ENCODE results near the gene CLRN2. TPM values are rescaled to one million over a fixed set of nuclear protein-coding genes. Genes with fewer than 3 reads are reported as not detected.

CLRN2 gene
- total RNA-seq, 6 donors from 2014 or later, result not detected

- Histone ChIP-seq H3K36me3 (no peaks in the 10 kb centered on the region), H3K4me1 (no peaks in the 10 kb centered on the region), H3K9me3 (no peaks in the 10 kb centered on the region), H3K4me3 (no peak overlapping the region), H3K27me3 (no peaks in the 10 kb centered on the region), H3K27ac (no peak overlapping the region)
- DNase-seq, result no peak
- no peak for TF ChIP-seq EP300 (IDR thresholded peaks at IDR 0.05)
- no peak for TF ChIP-seq CTCF (IDR thresholded peaks at IDR 0.05)
- TF ChIP-seq POLR2AphosphoS5 (IDR thresholded peaks at IDR 0.05), result no peak
- TF ChIP-seq POLR2A (IDR thresholded peaks at IDR 0.05), result no peak
- ATAC-seq (ENCODE audit: low FRiP score in 2 of 2), result no peak
- 52 to 68% methylated on average over 5 of the region's 5 CpGs for WGBS, 2 donors
Observed at GRCh38 chr4:17552427-17552826, 37.5 kb downstream of the CLRN2 start.

- DNase-seq, result no peak
- 70 to 76% methylated on average over 4 of the region's 4 CpGs for WGBS, 2 donors
- Histone ChIP-seq H3K27me3 (no peaks in the 10 kb centered on the region), H3K36me3 (no peaks in the 10 kb centered on the region), H3K27ac (no peak overlapping the region), H3K4me1 (no peaks in the 10 kb centered on the region), H3K4me3 (no peak overlapping the region), H3K9me3 (no peaks in the 10 kb centered on the region)
- ATAC-seq (ENCODE audit: low FRiP score in 2 of 2), result no peak
- TF ChIP-seq EP300 (IDR thresholded peaks at IDR 0.05) (no peak), POLR2AphosphoS5 (IDR thresholded peaks at IDR 0.05) (no peak), POLR2A (IDR thresholded peaks at IDR 0.05) (no peak), CTCF (IDR thresholded peaks at IDR 0.05) (no peak)
Observed at GRCh38 chr4:17554568-17554967, 39.6 kb downstream of the CLRN2 start.

- no peak for TF ChIP-seq POLR2A (IDR thresholded peaks at IDR 0.05)
- TF ChIP-seq POLR2AphosphoS5 (IDR thresholded peaks at IDR 0.05), result no peak
- TF ChIP-seq EP300 (IDR thresholded peaks at IDR 0.05), result no peak
- TF ChIP-seq CTCF (IDR thresholded peaks at IDR 0.05), result no peak
- no peak overlapping the region for H3K4me3 ChIP-seq
- no peaks in the 10 kb centered on the region for H3K36me3 ChIP-seq
- ATAC-seq (ENCODE audit: low FRiP score in 2 of 2) (no peak), DNase-seq (no peak)
- no peaks in the 10 kb centered on the region for H3K4me1 ChIP-seq
- no peaks in the 10 kb centered on the region for H3K9me3 ChIP-seq
- H3K27me3 ChIP-seq, result no peaks in the 10 kb centered on the region
- no peak overlapping the region for H3K27ac ChIP-seq
Observed at GRCh38 chr4:17556498-17556897, 41.5 kb downstream of the CLRN2 start.

GRCh38 chr4:17557880-17558279 lies 42.9 kb downstream of the CLRN2 start:
- Histone ChIP-seq H3K4me3 (no peak overlapping the region), H3K27me3 (no peaks in the 10 kb centered on the region), H3K36me3 (no peaks in the 10 kb centered on the region), H3K27ac (no peak overlapping the region), H3K4me1 (no peaks in the 10 kb centered on the region), H3K9me3 (no peaks in the 10 kb centered on the region)
- no peak for TF ChIP-seq EP300 (IDR thresholded peaks at IDR 0.05)
- TF ChIP-seq POLR2AphosphoS5 (IDR thresholded peaks at IDR 0.05), result no peak
- no peak for TF ChIP-seq POLR2A (IDR thresholded peaks at IDR 0.05)
- 76 to 77% methylated on average over 5 of the region's 5 CpGs for WGBS, 2 donors
- ATAC-seq (ENCODE audit: low FRiP score in 2 of 2) (no peak), DNase-seq (no peak)

GRCh38 chr4:17558941-17559708 lies 44.2 kb downstream of the CLRN2 start:
- Histone ChIP-seq H3K27ac (no peak overlapping the region), H3K27me3 (no peaks in the 10 kb centered on the region), H3K4me3 (no peak overlapping the region), H3K4me1 (no peaks in the 10 kb centered on the region), H3K36me3 (no peaks in the 10 kb centered on the region), H3K9me3 (no peaks in the 10 kb centered on the region)
- WGBS, 2 donors, result 88 to 98% methylated on average over 4 of the region's 4 CpGs
- ATAC-seq (ENCODE audit: low FRiP score in 2 of 2) (no peak), DNase-seq (no peak)
- TF ChIP-seq EP300 (IDR thresholded peaks at IDR 0.05) (no peak), POLR2A (IDR thresholded peaks at IDR 0.05) (no peak), CTCF (IDR thresholded peaks at IDR 0.05) (no peak), POLR2AphosphoS5 (IDR thresholded peaks at IDR 0.05) (no peak)
